Effector CD8-positive, alpha-beta T cell (primary cell): ENCODE data around the gene EPS8L1.

Experiments
- DNase-seq: peaks from one replicate; lab custom pipeline; 2025; lab: John Stamatoyannopoulos, UW

Gene EPS8L1

GRCh38 chr19:55115446-55116065 lies 39.9 kb downstream of the EPS8L1 start:
- no peak for DNase-seq

DNA sequence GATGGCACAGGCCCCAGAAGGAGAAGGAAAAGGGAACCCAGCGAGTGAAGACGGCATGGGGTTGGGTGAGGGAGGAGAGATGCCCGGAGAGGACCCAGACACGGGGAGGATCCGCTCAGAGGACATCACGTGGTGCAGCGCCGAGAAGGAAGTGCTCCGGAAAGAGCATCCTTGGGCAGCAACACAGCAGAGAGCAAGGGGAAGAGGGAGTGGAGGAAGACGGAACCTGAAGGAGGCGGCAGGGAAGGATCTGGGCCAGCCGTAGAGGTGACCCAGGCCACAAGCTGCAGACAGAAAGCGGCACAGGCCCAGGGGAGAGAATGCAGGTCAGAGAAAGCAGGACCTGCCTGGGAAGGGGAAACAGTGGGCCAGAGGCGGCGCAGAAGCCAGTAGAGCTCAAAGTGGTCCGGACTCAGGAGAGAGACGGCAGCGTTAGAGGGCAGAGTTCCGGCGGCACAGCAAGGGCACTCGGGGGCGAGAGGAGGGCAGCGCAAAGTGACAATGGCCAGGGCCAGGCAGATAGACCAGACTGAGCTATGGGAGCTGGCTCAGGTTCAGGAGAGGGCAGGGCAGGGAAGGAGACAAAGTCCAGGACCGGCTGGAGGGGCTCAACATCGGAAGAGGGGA lies 40.7 kb downstream of the EPS8L1 start:
- DNase-seq: peak; percentile 27

DNA sequence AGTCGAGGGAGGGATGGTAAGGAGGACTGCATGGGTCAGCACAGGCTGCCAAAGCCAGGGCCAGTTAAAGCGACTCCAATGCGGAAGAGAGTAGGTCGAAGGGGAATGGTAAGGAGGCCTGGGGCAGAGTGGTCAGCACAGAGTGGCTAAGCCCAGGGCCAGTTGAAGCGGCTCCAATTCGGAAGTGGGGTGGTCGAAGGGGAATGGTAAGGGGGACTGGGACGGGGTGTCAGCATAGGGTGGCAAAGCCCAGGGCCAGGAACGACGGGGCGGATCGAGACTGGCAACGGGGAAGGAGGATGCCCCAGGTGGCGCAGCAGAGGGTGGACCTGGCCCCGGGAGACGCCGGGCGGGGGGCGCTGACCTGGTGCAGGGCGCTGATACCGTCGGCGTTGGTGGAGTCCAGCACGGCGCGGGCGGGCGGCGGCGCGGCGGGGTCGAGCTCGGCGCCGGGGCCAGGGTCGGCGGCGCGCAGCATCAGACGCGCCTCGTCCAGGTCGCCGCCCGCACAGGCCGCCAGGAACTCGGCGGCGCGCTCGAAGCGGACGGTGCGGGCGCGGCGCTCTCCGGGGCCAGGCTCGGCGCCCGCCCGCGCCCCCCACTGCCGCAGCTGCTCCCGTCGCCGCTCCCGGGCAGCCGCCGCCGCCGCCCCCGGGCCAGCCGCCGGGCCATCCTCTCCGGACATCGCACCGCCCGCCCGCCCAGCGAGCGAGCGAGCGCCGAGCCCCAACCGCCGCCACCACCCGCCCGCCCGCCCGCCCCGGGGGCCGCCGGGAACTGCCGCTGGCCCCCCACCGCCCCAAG lies 41.4 kb downstream of the EPS8L1 start, which contains the start of gene PPP1R12C:
TSS of gene PPP1R12C (minus strand) at position 779 of the 804 bp plus-strand sequence. CDS start at position 685, 94 bp downstream.
- DNase-seq: peak; percentile 8

DNA sequence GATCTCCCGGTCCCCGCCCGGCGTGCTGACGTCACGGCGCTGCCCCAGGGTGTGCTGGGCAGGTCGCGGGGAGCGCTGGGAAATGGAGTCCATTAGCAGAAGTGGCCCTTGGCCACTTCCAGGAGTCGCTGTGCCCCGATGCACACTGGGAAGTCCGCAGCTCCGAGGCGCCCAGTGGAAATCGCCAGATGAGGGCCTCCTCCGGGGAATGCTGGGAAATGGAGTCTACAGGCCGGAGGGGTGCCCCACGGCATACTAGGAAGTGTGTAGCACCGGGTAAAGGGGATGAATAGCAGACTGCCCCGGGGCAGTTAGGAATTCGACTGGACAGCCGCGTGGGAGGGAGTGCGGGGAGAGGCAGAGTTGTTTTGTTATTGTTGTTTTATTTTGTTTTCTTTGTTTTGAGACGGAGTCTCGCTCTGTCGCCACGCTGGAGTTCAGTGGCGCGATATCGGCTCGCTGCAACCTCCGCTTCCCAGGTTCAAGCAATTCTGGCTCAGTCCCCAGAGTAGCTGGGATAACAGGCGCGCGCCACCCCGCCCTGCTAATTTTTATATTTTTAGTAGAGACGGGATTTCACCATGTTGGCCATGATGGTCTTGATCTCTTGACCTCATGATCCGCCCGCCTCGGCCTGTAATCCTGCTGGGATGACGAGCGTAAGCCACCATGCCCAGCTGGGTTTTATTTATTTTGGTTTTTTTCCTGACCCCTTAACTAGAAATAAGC lies 42.2 kb downstream of the EPS8L1 start:
- peak; percentile 89 for DNase-seq

DNA sequence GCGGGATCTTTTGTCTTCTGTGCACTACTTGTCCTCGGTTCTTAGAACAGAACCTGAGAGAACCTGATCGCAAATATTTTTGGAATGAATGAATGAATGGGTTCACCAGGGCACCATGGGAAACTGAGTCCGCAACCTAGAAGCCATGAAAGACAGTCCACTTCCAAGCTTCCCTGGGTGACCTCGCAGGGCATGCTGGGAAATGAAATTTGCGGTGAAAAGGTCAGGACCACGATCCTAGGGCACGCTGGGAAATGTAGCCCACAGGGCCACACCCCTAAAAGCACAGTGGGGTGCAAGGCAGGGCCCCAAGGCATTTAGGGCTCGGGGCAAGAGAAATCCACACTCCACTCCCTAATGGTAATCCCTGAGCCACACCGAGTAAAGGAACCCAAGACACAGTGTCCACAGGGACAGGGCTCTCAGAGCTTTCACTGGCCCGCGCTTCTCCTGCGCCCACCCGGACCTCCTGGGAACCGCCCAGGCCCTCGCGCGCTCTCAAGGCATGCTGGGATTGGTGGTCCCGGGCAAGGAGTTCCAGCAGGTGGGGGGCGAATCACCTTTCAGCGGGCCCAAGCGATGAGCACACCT lies 42.8 kb downstream of the EPS8L1 start:
- no peak for DNase-seq

GRCh38 chr19:55119053-55119452 lies 43.4 kb downstream of the EPS8L1 start:
- DNase-seq: no peak

GRCh38 chr19:55131421-55131820 lies 55.8 kb downstream of the EPS8L1 start:
- no peak for DNase-seq

DNA sequence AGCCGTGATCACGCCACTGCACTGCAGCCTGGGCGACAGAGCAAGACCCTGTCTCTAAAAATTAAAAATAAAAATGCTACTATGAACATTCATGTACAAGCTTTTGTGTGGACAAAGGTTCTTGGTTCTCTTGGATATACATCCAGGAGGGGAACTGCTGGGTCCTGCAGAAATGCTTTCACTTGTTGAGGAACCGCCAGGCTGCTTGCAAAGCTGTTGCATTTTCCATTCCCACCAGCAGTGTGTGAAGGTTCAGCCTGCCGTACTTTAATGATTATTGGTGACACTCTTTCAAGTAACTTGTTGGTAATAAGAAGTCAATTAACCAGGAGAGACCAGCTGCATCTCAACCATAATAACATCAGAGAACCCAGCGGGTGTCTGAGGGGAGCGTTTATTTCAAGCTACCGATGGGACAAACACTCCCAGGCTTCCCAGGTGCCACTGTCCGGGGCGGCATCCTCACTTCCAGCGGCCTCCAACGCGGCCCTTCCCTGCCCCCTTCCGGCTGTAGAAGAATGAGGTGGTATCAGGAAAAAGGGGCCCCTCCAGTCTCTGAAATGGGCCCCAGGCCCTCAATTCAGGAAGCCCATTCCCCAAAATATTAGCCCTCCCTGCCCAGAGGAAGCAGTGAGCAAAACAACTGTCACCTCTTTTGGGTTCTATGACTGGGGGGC lies 56.9 kb downstream of the EPS8L1 start:
- no peak for DNase-seq

DNA sequence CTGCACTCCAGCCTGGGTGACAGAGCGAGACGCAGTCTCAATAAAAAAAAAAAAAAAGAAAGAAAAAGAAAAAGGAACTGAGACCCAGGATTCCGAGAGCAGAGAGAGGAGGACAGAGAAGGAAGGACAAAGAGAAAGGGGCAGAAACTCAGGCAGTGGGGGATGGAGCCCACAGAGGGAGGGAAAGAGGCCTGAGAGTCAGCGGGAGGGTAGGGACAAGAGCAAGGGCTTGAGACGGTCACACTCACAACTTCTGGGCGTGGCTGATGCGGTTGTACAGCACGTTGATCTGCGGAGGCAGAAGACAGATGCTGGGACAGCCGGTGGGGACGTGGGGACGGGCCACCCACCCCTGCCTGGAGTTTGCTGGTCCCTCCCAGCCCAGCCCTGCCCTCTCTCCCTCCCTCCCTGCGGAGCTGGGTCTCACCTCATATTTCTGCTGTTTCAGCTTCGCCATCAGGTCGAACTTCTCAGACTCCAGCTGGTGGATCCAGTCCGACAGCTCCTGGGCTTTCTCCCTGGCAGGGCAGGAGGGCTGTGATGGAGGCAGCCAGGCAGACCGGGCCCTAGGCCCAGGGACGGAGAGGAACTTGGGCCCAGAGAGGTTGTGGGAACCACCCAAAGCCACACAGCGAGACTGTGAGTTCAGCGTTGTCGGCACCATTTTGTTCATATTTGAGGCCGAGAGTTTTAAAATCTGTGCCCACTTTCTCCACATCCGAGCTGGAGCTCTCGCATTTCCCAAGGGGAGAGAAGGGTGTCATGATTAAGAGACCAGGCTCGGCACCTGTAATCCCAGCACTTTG lies 58.2 kb downstream of the EPS8L1 start:
- no peak for DNase-seq

GRCh38 chr19:55134736-55135135 lies 59.1 kb downstream of the EPS8L1 start:
- no peak for DNase-seq

GRCh38 chr19:55136399-55137102 lies 60.9 kb downstream of the EPS8L1 start:
- DNase-seq: no peak
